Pons (tissue), 1 donor: ENCODE measurements around the gene COX5B.
"Not testable (repeated sequence)": the region's sequence is repeated elsewhere in the genome, so short reads cannot be mapped to it uniquely, and the experiment has no call there.

Source experiments
- DNase-seq: peaks from one replicate; pipeline ENCODE4 v3.0.0-alpha.2; 2016; ENCODE audit warnings: low spot score

The COX5B gene

GRCh38 chr2:97673182-97673914 is 27.5 kb downstream of the COX5B start:
- no peak for DNase-seq

GRCh38 chr2:97673915-97674283 is 28.0 kb downstream of the COX5B start:
- DNase-seq: no peak

DNA sequence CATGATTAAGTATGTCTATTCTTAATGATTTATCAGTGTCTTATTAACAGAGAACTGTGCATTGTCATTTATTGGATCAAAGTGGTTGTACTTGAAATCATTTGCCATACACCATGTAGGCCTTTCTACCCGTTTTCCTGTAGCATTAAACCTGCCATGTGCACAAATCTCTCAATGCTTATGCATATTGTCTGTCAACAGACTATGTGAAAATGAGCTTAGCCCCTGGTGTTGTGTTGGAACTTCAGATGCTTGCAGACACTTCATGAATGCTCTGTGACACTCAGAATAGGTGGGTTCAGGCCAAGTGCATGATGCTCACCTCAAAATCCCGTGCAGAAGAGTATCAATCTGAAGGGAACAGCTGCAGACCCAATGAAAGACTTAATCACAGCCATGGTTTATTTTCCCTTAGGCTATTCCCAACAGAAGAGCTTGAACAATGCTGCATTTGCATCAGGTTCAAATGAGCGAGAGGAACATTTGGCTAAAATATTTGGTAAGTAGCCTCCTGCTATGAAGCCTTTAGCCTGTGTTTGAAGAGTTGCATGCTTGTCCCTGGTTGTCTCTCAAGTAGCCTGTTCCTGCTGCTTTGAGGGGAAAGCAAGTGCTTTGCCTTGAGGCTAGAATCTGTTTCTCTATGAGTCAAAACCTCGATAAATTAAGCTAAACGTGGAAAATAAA is 29.7 kb downstream of the COX5B start:
- no peak for DNase-seq

- no peak for DNase-seq
These were observed 30.8 kb downstream of the COX5B start for GRCh38 chr2:97676620-97677019.

DNA sequence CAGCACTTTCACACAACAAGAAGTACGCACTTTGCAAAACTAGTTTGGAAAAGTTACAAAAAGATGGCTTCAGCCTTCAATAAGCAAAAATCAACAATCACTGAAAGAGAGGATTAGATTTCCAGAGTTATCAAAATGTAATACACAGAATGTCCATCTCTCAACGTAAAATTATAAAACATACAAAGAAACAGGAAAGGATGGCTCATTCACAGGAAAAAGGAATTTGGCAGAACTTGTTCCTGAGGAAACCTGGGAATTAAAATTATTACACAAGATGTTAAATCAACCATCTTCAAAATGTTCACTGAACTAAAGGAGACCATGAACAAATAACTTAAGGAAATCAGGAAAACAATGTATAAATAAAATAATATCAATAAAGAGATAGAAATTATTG is 31.6 kb downstream of the COX5B start:
- DNase-seq: no peak

DNA sequence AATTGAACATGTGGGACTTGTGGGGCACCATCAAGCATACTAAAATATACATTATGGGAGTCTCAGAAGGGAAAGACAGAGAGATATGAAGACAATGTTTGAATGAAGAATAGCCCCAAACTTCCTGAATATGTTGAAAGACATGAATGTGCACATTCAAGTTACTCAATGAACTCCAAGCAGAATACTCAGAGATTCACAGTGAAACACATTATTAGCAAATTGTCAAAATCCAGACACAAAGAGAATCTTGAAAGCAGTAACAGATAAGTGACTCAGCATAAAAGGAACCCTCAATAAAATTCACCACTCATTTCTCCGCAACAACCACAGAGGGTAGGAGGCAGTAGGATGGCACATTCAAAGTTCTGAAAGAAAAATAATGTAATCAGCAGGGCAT is 32.4 kb downstream of the COX5B start:
- DNase-seq: no peak

DNA sequence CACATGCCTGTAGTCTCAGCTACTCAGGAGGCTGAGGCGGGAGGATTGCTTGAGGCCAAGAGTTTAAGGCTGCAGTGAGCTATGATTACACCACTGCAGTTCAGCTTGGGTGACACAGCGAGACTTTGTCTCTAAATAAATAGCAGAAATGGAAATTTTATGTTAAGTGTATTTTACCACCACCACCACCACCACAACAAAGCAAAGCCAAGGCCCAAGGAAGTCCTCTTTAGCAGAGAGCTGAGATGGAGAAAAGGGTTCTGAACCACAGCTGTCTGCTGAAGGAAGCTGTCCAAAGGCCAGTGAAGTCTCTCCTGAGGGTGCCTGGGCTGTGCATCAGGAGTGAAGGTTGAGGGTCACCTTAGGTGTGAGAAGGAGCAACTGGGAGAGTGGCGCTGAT is 41.4 kb downstream of the COX5B start:
- not testable (repeated sequence) for DNase-seq

GRCh38 chr2:97688062-97688827 is 42.4 kb downstream of the COX5B start:
- DNase-seq: no peak

DNA sequence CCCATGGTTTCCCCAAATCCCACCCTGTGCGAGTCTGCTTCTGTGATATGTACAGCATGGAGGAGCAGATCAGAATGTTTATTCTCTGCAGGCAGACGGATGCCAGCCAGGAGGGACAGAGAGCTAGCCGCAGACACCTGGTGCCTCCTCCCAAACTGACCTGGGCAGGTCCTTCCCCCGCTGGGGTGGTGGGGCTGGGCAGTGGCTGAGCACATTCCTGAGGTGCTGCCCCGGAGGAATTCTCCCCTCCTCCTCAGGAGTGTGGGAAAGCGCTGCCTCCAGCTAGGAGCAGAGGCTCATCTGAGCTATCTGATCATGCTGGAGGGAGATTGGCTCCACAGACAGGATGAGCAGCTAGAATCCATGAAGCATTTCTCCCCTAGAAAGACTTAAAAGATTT is 45.3 kb downstream of the COX5B start:
- DNase-seq: no peak

- DNase-seq: no peak
These were observed 47.6 kb downstream of the COX5B start for GRCh38 chr2:97693476-97693875.

- DNase-seq: no peak
These were observed 49.9 kb downstream of the COX5B start for GRCh38 chr2:97695744-97696143.

DNA sequence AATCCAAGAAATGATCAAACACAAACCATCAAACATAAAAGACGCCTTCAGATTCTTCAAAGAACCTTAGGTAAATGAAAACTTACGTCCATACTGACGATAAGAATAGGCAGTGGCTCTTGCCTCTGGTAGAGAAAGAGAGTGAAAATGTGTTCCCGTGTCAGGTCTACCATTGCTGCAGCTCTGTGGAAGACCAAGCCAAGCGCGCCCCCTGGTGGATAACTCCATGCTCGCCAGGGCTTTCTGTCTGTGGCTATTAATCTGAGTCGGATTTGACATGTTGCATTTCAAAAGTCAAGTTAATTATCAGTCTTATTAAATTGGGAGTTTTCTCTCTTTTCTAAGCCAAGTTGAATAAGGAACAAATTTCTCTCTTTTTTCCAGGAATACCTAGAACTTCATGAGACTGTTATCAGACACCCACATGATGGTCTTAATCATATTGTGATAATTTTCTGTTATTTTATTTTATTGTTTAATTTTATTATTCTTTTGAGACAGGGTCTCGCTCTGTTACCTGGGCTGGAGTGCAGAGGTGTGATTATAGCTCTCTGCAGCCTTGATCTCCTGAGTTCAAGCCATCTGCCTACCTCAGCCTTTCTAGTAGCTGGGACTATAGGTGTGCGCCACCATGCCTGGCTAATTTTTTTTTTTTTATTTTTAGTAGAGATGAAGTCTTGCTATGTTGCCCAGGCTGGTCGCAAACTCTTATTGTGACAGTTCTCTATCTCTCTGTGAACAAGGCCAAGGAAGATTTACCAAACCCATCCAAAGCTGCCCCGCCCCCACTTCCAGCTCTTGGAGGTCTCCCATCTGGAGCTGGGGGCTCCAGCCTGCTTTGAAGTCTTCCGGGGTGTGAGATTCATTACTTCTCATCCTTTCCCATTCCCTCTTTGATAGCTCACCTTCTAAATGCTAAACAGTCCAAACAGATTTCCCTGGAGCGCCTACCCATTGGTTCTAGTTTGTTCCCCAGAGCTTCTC is 51.7 kb downstream of the COX5B start:
- peak; percentile 87 for DNase-seq
